GM21515 (cell line): Measurements from ENCODE around the gene EGFR.

Source experiments
- ATAC-seq: cut with Tn5 transposase; IDR thresholded peaks from one replicate; pipeline ENCODE4 v1.9.1; 2021; ENCODE audit not compliant: unreplicated experiment

Gene EGFR

DNA sequence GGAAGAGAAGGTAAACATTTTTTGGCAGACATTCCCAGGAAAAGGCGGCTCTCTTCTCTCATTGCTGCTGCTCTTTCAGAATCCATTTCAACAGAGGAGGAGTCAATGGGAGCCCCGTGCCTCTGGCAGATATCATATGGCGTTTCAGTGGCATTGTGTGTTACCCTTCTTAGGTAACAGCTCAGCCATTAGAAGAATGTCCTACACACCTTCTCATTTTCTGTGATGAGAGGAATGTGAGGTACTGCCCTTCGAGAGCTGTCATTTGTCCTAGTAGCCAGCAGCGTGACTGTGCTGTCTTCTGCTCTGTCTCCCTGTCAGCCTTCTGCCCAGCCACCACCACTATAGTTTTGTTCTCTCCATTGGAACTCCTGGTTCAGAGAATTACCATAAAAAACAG, 102.4 kb downstream of the EGFR start:
- no peak for ATAC-seq

DNA sequence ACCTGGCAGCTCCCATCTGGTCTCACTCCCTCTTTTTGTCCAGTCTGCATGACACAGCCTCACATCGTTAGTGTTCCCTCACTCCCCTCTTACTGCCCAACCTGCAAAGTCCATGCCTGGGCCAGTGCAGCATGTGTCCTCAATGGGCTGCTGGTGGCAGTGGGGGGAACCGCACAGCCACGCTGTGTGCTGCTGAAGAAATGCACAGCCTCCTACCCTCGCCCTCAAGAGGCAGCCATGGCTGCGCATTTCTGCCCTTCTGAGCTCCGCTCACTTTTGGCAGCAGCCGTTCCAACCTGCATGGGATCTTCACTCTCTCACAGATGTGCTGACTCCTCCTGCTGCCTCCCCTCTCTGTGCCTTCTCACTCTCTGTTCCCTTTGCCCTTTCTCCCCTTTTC, 103.4 kb downstream of the EGFR start:
- ATAC-seq, result no peak

DNA sequence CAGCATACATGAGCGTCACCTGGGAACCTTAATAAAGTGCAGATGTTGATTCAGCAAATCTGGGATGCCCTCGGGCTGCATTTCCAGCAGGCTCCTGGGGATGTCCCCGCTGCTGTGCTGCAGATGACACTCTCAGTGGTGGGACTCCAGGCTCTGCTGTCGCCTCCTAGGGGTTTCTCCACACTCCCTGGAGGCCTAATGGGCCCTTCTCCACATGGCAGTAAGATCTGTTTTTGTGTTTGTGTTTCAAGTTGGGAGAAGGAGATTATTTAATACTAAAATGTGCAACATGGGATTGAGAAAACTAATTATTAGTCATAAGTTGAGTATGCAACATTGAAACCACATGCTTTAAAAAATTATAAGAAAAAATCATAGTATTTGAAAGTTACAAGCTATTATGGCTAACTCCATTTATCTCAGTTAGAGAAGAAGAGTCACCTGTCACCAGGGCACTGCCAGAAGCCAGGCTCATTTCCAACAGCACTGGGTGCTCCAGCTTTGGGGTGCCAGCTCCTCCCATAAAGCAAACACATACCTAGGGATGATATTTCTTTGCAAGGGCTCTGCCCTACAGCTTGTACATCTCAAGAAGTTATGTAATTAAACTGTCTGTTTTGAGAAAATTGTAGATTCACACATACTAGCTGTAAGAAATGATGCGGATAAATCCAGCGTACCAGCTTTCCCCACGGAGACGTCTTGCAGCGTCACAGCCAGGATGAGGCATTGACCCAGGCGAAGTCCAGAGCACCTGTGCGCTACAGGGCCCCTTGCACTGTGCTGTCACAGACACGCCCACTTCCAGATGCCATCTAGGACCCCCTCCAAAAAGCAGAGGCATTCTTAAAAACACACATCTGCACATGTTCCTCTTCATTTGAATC, 106.4 kb downstream of the EGFR start:
- ATAC-seq, result no peak

DNA sequence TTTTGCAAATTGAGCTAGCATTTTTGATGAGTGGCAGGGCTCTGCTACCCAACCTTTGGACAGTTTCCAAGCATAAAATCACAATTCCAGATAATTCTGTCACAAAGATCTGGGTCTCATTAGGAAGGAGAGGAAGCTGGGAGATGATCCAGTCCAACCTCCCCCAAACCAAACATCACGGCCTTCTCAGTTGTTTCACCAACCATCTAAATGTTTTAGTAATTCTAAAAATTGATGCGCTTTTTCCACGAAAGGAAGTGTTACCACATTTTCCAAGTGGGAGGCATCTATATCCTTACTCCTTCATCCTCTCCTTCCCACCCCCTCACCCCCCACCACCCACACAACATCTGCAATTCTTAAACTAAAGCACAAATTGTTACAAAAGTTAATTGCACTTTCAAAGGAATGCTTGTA, 108.3 kb downstream of the EGFR start:
- ATAC-seq, result no peak

DNA sequence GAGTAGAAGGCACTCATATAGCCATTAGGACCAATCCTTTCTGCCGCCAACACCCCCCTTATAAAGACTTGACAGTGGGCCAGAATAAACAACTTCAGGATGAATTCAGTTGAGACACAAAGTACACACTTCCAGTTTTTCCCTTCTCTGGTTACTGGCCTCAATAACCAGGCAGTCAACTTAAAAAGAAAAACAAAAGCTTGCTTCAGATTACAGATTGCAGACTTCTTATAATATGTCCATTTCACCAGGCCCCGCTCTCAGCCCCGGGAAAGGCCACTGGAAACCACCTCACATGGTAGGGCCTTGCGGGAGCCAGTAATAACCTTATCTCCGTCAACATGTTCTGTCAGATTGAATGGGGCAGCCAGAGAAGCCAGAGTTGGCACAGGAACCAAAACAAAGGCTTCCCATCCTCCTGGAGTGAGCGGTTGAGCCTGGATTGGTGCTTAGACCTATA, 108.8 kb downstream of the EGFR start:
- ATAC-seq, result no peak

DNA sequence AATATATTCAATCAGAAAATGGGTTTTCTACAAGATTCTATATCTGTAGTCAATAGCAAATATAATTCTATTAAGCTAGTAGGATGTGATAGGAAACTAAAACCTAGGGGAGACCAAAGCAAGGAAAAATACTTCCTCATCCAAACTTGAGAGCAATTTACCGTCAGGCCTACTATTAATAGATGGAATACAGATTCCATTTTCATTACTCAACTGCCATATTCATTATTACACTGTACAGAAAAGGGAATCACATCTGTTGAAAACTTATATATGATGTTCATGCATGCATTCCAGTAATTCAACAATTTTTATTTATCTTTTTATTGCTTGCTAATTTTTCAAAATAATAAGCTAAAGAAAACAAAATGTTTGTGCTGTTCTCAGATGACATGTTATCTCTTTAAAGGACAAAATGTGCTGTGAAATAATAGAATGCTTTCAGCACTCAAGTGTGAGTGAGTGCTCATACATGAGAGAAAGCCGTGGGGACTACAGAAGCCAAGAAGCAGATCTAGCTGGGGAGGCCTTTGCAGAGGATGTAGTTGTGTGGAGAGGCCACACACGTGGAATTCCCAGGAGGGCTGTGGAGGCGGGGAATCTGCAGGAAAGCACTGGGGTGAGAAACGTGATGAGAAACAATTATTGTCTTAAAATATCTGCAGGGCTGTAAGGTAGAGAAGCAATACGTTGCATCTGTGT, 110.0 kb downstream of the EGFR start:
- no peak for ATAC-seq

DNA sequence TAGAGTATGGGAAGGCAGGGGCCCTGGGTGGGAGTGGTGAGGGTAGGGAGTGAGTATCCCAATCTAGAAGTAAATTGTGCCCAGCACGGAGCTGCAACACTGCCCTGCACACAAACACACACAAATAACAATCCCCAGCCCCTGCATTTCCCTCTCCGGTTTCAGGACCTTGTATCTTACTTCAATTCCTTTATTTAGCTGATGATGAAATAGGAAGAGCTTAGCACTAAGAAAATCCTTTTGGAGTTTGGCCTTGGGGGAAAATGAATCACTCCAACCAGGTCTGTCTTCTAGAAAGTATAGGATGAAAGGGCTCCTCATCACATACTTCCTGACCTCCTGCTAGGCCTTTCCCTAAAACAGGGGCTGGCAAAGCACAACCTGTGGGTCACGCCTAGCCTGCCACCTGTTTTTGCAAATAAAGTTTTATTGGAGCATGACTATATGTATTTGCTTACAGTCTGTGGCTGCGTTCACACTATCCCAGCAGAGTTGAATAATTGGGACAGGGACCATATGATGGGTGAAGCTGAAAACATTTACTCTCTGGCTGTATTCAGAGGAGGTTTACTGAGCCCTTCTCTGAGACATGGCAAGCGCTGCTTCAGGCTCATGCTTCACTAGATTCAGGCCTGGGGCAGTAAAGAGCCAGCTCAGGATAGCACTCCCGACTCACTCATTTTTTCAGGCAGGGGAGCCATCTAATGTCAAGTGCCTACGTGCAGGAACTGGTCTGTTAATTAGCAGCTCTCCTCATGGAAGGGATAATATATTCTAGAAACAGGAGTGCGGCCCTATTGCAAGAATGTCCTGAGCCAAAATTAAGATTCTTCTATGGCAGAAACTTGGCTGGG, 111.0 kb downstream of the EGFR start:
- ATAC-seq, result no peak

DNA sequence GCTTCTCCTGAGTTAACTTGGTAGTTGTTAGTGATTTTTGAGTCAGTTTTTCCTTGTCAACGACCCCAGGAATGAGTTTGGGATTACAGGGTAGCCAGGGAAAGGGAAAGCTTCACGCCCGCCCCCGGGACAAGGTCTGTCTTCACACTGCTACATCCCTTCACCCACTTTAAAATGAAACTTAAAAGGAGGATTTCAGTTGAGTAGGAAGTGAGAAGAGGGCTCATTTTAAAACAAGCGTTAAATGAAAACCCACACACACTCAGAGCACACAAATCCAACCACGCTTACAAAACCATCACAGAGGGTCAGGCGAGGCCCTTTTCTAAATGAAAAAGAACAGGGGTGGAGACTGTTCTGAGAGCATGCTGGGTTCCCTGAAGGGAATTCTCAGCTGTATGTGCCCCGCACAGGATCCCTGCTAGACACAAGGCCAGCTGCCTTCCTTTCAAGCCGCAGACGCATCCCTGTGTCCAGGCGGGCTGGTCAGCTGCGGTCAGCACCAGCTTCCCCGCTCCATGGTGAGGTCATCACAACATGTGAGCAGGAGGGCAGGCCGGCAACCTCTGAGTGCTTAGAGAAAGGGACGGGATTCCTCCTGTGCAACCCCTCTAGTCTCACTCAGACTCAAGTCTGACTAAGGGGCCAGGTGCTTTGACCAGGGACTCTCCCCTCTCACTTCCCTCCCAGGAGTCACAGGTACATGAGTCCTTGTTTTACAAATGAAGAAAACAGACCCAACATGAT, 111.8 kb downstream of the EGFR start:
- peak; percentile 49 for ATAC-seq

DNA sequence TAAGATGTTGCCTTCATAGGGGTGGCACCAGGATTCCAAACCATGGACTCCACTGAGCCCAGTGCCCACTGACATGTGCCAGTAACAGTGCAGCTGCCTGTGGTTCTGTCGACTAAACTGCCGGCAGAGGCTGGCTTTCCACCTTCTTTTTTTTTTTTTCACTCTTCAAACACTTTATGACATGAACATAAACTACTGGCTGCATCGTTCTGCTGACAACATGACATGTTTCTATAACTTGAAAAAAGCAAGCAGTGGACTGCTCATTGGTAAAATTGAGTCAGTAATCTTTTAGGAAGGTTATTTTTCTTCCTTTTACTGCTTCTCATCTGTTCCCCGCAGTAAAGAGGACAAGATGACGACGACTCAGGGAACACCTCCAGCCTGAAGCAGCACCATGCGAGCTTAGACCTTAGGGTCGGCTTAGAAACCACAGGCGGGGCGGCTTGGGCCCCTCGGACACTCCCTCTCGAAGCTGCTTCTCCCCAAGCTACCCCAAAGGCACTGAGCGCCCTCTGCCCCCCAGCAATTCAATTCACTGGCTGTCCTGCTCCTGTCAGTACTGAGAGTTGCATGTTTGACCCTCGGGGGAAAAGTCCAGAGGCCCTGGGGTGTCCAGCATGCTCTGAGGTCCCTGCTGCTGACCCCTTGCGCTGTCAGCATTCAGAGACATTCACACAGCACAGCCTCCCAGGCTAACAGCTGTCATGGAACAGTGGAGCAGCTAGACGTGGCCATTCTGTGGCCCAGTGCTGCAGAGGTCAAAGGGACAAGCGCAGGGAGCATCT, 112.5 kb downstream of the EGFR start:
- no peak for ATAC-seq

DNA sequence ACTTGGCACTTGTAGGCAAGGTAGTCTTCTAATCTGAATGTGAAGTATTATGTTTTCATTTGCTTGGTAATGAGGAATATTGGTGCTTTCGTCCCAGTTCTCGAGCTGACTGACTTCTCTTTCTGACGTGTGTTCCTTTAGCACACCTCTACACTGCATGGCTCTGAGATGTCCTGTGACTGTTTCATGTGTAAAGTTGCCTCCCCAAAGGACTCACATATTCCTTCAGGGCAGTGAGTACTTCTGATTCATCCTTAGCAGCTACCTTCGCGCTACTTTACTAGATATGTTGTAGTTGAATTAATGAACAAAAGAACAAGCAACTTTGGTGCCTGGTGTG, 113.7 kb downstream of the EGFR start:
- ATAC-seq, result no peak

DNA sequence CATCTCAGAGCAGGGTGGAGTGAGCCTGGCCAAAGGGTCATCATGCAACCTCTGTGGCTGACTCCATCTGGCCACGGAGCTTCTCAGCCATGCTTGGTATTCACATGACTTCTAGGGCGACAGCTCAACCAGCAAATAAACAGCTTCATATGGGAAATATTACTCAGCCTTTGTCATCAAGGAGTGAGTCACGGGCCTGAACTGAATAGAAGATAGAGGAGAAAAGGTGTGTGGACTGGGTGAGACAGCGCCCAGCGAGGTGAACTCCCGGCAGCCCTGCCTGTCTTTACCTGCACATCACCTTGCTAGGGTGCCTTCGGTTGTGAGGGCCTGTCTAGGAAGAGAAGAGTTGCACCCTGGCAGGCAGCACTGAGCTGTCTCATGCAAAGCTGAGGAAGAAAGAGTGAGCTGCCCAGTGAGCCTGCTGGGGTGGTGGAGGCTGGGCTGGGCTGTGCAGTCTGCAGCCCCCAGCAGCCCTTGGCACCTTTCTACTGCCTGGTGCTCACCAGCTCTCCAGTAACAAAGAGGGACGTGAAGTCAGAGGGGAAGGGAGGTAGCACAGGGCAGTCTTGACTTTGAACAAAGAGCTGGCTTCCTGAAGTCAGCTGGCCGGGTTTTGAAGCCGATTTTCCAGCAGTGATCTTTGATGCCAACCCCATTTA, 114.2 kb downstream of the EGFR start:
- no peak for ATAC-seq

DNA sequence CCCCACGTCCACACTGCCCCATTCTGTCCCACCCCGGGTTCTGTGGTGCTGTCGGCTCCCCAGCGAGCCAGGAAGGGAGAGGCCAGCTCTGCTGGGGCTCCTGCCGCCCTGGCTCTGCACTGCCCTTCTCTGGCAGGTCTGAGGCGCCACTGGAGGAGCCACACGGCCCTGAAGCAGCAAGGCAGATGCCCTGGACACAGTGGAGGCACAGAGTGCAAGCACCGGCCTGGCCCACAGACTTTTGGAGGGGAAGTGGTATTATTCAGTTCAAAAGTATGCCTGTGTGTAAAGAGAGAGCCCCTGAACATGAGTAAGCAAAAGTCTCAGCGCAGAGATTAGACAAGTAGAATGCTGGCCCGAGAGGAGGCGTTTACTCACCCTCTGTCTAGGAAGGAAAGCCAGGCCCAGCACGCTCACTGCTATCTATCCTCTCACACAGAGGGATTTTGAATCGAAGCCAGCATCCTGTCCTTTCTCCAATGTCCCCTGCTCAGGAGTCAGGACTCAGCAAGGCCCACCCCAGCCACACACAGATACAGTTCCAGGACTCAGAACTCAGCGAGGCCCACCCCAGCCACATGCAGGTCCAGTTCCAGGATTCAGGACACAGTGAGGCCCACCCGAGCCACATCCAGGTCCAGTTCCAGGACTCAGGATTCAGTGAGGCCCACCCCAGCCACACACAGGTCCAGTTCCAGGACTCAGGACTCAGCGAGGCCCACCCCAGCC, 115.0 kb downstream of the EGFR start:
- no peak for ATAC-seq

DNA sequence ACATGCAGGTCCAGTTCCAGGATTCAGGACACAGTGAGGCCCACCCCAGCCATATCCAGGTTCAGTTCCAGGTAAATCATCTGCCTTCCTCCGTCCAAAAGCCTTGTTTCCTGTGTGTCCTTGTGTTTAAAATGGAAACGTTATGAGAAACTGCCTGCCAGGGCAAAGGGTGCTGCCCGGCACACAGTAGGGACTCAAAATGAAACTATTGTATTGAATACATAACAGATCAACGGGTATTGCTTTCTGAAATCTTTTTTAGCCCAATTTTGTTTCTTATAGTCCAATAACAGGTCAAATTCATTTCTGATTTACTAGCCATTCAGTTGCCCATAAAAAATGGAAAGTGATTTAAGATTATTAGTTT, 115.5 kb downstream of the EGFR start:
- ATAC-seq, result no peak

DNA sequence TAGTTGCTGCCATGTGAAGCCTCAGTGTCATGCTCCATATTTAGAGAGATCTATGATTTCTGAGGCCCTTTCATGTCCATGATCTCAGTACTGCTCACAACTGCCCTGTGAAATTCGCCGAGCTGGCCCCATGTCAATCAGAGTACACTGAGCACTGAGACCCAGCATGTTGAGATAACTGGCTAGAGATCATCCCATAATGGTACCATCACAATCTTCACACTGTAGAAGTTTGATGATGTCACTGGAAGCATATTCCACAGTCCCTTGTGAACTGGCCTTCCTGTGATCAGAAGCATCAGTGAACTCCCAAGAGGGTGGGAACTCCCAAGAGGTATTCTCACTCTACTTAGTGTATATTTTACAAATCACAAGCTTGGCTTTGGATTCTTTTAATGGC, 116.0 kb downstream of the EGFR start:
- ATAC-seq, result no peak

DNA sequence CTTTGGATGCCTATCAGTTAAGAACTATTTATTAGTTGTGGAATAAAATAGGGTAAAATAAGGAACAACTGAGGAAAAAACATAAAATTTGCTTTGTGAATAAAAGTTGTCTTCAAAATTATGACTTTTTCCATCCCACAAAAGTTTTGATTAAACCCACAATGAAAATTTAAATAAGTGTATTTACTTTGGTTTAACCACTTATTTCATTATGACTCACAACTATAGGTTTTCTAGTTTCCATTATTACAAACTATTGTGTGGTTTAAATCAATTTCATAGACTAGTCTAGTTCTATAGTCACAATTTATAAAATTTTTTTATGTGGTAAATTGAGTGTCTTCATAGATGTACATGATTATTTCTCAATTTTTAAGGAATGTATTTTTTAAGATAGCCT, 116.6 kb downstream of the EGFR start:
- ATAC-seq, result no peak

DNA sequence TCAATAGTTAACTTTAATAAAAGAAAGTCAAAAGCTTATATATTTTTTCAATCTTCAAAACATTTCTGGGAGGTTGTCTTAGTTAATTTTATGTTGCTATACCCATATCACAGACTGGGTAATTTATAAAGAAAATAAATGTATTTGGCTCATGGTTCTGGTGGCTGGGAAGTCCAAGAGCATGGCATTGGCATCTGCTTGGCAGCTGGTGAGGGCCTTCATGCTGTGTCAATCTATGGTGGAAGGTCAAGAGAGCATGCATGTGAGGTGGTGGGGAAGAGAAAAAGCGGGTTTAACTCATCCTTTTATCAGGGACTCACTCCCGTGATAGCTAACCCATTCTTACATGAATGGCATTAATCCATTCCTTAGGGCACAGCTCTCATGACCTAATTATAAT, 119.8 kb downstream of the EGFR start:
- no peak for ATAC-seq

DNA sequence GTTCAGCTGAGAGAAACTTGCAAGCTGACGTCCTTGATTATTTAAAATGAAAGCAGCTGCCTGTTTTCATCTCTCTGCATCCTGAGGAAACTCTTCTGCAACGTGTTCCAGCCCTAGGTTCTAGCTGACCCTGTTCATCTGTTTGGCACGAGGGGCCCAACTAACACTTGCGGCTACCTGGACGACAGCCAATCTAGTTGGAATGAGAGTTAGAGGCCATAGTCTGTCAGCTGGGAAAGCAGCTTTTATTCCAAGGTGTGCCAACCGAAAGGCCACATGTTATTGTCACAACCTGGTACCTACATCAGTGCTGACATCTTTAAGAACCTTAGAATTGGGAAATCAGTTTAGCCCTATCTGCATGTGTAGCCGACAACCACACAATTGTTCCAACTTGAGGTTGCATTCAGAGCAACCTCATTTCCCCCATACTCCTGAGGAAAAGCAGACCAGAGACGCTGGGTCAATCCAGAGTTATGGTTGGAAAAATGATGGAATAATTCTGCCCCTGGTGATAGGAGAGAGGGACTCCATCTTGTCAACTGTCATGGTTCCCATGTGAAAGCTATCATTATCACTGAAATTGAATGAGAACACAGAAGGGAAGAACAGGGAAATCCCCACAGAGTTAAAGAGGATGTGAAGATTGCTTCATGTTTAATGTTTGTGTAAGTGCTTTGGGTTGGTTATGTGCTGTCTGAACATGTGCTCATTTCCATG, 121.6 kb downstream of the EGFR start:
- ATAC-seq, result peak; percentile 94

DNA sequence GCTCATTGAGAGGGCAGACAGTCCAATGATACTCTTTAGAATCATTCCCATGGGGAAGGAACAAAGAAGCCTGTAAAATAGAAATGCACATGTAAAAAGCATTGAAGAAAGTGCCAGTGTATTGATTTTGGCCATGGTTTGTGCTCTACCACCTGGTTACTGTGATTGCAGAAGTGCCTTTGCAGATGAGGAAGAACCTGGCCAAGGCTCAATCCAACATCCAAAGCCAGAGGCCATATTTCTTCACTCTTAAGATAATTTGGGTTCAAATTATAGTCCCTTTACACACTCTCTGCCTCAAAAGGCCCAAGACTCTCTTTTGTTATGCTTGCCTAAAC, 122.1 kb downstream of the EGFR start:
- ATAC-seq, result peak; percentile 35
